Measurements from ENCODE around the gene CEMIP.
"Not testable (repeated sequence)": the region's sequence is repeated elsewhere in the genome, so short reads cannot be mapped to it uniquely, and the experiment has no call there.

CEMIP gene

GRCh38 chr15:80755885-80756284 is 23.3 kb upstream of the CEMIP start:
- DNase-seq (ENCODE audit: low read depth in 4 of 4, low spot score in 1 of 4): no peak

GRCh38 chr15:80758130-80758745 is 20.9 kb upstream of the CEMIP start:
- no peak for DNase-seq (ENCODE audit: low read depth in 4 of 4, low spot score in 1 of 4)

- no peak for DNase-seq (ENCODE audit: low read depth in 4 of 4, low spot score in 1 of 4)
These were observed 18.2 kb upstream of the CEMIP start for GRCh38 chr15:80760960-80761359.

GRCh38 chr15:80761754-80762153 is 17.4 kb upstream of the CEMIP start:
- DNase-seq (ENCODE audit: low read depth in 4 of 4, low spot score in 1 of 4): no peak

DNA sequence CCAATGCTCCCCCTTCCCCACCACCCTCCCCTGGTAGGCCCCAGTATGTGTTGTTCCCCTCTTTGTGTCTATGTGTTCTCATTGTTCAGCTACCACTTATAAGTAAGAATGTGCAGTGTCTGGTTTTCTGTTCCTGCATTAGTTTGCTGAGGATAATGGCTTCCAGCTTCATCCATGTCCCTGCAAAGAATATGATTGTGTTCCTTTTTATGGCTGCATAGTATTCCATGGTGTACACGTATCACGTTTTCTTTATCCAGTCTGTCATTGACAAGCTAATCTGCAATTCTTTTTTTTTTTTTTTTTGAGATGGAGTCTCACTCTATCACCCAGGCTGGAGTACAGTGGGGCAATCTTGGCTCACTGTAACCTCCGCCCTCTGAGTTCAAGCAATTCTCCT is 15.9 kb upstream of the CEMIP start:
- DNase-seq (ENCODE audit: low read depth in 4 of 4, low spot score in 1 of 4): not testable (repeated sequence)

DNA sequence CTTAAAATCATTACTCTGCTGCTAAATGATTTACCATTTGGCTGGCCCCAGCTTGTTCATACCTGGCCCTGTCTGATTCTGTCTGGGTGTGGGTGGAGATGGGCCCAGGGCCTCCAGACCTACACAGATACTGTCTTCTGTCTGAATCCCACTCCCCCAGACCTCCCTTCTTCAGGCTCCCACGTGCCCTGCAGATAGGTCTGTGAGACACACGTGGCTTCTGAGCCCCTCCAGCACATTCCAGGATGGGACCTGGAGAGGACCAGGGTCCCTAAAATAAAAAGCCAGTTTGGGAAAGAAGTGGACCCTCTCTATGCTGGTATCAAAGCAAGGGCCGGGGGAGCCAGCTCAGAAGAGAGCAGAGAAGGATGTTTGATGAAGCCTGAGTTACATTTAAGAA is 14.6 kb upstream of the CEMIP start:
- DNase-seq (ENCODE audit: low read depth in 4 of 4, low spot score in 1 of 4): no peak

DNA sequence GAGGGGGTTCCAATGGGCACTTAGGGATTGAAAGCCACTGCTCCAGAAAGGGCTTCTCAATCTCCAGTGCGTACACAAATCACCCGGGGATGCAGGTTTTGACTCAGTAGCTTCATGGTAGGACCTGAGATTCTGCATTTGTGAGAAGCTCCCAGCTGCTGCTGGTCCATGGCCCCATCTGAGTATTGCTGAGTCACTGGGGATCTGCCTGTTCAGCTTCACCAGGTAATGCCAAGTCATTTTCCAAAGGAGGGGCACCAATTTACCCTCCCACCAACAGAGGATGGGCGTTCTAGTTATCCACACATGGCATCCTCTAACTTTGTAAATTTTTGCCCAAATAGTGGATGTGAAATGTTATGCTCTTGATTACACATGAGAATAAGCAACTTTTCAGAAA is 12.9 kb upstream of the CEMIP start:
- DNase-seq (ENCODE audit: low read depth in 4 of 4, low spot score in 1 of 4): no peak

- DNase-seq (ENCODE audit: low read depth in 4 of 4, low spot score in 1 of 4): no peak
These were observed 11.0 kb upstream of the CEMIP start for GRCh38 chr15:80768158-80768557.

- no peak for DNase-seq (ENCODE audit: low read depth in 4 of 4, low spot score in 1 of 4)
These were observed 9.9 kb upstream of the CEMIP start for GRCh38 chr15:80769153-80769828.

GRCh38 chr15:80769829-80770705 is 9.1 kb upstream of the CEMIP start:
- DNase-seq (ENCODE audit: low read depth in 4 of 4, low spot score in 1 of 4): no peak

DNA sequence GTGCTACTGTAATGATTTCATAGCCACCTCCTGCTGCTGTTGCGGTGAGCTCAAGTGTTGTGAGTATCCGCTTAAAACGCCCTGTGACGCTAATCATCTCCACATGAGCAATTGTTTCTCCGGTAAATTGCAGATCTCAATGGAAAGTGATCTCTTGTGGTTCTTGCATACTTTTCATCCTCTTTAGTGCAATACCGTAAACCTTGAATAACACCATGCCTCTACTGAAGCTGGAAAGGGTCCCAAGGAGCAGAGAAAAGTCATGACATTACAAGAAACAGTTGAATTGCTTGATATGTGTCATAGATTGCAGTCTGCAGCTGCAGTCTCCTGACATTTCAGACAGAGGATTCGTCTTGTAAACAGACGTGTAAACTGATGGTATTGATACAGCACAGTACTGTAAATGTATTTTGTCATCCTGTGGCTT is 6.0 kb upstream of the CEMIP start:
- DNase-seq (ENCODE audit: low read depth in 4 of 4, low spot score in 1 of 4): no peak

DNA sequence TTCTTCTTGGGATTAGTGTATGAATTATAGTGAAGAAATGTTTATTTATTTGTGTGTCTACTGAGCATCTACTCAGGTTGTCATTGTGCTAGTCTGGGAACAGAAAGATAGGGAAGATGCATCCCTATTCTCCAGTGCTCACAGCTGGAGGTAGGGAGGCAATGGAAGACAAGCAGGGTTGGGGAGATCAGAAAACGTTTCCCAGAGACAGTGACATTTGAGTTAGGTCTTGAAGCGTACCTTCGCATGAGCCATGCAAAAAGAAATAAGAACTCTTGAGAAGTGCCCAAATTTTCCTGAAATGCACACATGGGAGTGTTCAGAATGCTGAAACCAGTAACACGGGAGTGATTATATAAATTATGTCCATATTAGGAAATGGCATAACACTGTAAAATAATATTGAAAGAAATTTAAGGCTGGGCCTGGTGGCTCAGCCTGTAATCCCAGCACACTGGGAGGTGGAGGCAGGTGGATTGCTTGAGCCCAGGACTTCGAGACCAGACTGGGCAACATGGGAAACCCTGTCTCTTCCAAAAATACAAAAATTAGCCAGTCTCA is 5.3 kb upstream of the CEMIP start:
- DNase-seq (ENCODE audit: low read depth in 4 of 4, low spot score in 1 of 4): no peak

- DNase-seq (ENCODE audit: low read depth in 4 of 4, low spot score in 1 of 4): no peak
These were observed 4.7 kb upstream of the CEMIP start for GRCh38 chr15:80774486-80774885.

DNA sequence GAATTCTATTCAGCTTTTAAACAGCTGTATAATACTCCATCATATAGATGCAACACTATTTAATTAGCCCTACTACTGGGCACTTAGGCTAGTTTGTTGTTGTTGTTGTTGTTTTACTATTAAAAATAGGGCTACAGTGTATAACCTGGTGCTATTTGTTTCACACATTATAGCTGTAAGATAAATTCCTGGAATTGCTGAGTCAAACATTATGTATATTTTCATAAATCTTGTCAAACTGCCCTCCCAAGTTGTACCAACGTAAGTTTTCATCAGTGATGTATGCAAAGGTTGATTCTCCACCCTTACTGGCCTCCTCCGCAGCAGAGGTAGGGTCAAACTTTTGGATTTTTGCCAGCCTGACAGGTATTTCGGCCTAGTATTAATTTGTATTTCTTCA is 3.8 kb upstream of the CEMIP start:
- no peak for DNase-seq (ENCODE audit: low read depth in 4 of 4, low spot score in 1 of 4)

- peak; percentile 41 to 58 (median 46) for DNase-seq (ENCODE audit: low read depth in 4 of 4, low spot score in 1 of 4)
These were observed 2.6 kb upstream of the CEMIP start for GRCh38 chr15:80776420-80777045.

- DNase-seq (ENCODE audit: low read depth in 4 of 4, low spot score in 1 of 4): no peak
These were observed 2.0 kb upstream of the CEMIP start for GRCh38 chr15:80777137-80777536.

- DNase-seq (ENCODE audit: low read depth in 4 of 4, low spot score in 1 of 4): no peak
These were observed 1.1 kb upstream of the CEMIP start for GRCh38 chr15:80777826-80778620.

GRCh38 chr15:80778621-80778963 is 578 bp upstream of the CEMIP start:
- no peak for DNase-seq (ENCODE audit: low read depth in 4 of 4, low spot score in 1 of 4)

DNA sequence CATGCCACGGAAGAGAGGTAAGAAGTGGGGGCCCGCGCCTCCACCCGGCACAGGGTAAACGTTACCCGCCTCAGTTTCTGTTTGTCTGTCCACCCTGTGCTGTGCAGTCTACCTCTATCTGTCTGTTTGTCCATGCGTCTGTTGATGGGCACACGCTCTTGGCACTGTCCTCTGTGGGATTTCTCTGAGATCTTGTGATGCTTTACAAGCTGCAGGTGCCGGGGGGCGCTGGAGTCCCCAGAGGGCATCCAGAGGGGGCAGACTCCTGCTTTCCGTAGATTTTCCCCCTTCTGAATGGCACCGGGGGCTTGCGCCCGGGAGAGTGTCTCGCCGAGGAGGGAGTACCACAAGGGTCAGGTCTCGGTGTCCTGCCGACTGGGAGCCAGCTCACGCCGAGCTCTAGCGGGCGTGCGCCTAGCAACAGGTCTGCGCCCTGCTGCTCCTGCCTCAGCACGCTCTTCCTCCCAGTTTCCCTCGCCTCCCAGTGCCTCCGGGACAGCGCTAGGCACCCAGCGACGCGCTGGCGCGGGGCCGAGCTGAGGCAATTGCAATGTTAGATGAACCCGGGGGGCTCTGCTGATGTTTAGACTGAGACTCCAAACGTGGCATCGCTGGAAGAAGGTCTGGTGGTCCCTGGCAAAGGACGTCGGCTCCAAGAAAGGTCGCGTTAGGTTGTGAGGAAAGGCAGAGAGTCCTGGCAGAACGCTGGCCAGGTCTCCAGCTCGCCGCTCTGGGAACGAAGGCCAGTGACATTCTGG is 667 bp downstream of the CEMIP start:
- no peak for DNase-seq (ENCODE audit: low read depth in 4 of 4, low spot score in 1 of 4)

Measured in stimulated activated CD4-positive, alpha-beta T cell treated with anti-CD3 and anti-CD28 coated beads, Interleukin-1b, Interleukin-23, amount 100 ng/mL, for 24 hours (primary cell).